ENCODE measurements around the gene CKLF. TPM values are rescaled to one million over a fixed set of nuclear protein-coding genes. Genes with fewer than 3 reads are reported as not detected.
"Not testable (repeated sequence)": the region's sequence is repeated elsewhere in the genome, so short reads cannot be mapped to it uniquely, and the experiment has no call there.

Gene CKLF
- total RNA-seq, 1 experiment from 2014 or later, result 47.9 TPM

DNA sequence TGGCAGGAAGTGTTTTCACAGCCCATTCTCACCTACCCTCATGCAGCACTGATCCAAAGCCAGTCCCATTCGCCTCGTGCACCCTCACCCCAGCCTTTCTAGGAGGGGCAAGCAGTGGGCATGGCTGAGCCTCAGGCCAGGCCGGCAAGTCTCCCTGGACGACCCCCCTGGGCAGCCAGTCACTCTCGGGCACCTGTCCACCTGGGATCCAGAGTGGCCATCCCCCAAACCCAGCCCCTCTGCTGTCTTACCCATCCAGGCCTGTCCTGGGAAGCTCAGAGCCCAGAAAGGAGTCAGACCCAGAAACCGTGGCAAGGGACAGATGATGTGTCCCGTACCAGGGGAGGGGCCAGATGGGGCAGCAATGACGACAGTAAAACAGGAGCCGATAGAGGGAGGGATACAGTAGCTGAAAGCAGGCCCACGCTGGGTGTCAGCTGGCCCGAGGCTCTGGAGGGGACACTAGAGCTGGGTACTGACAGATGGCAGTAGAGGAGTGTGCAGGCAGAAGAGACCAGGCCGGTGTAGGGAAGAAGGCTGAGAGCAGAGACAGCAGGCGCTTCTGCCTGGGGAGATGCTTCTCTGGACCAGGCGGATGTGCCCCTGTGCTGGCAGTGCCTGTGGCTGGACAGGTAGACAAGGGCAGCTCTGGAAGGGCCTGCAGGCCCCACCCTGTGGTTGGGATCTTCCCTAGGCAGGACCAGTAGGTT is 57.9 kb downstream of the CKLF start:
- H3K9me3 ChIP-seq (ENCODE audit: low read depth, low read length, poor library complexity, severe bottlenecking), result no peaks in the 10 kb centered on the region
- peaks cover 11% of the 10 kb centered on the region for H3K4me1 ChIP-seq (ENCODE audit: insufficient read depth, low read length, poor library complexity, severe bottlenecking)
- ChIA-PET POLR2A (ENCODE audit: low non-redundant PET) (no interaction called here), CTCF (interaction anchor here (0.6 kb wide), 1 partner anchor 77 kb away, joined by 3 read pairs; no protein-coding TSS in a partner anchor)
- H3K27ac ChIP-seq (ENCODE audit: low read depth, low read length, poor library complexity, severe bottlenecking), result no peak overlapping the region
- peaks cover 48% of the 10 kb centered on the region for H3K36me3 ChIP-seq (ENCODE audit: insufficient read depth, low read length, poor library complexity, severe bottlenecking)
- no peak overlapping the region for H3K4me3 ChIP-seq (ENCODE audit: low read depth, low read length, poor library complexity, severe bottlenecking)
- no peak for TF ChIP-seq EZH2 (IDR thresholded peaks at IDR 0.05; ENCODE audit: borderline replicate concordance, low read depth, low read length, poor library complexity, severe bottlenecking)
- TF ChIP-seq CTCF (conservative IDR thresholded peaks at IDR 0.05; ENCODE audit: low read depth, low read length), result no peak
- BruUV-seq (replicated peaks), result no TSS peak
- intact Hi-C loops (cut with micrococcal nuclease; ENCODE audit: unreplicated experiment), result no loop called here
- DNase-seq (ENCODE audit: low spot score), result no peak
- H3K27me3 ChIP-seq (replicated peaks; ENCODE audit: insufficient read depth, low read depth, low read length, poor library complexity), result no peaks in the 10 kb centered on the region

DNA sequence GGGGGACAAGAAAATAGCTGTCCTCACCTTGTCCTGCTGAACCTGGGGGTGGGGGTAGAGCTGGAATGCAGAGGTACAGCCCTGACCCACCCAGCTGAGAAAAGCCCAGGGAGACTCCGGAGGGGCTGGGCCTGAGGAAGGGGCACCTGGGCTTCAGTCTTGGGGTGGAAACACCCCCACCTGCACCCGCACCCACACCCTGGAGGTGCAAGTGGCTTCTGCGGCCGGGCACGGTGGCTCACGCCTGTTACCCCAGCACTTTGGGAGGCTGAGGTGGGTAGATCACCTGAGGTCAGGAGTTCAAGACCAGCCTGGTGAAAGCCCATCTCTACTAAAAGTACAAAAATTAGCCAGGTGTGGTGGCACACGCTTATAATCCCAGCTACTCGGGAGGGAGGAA is 59.5 kb downstream of the CKLF start:
- H3K4me3 ChIP-seq (ENCODE audit: low read depth, low read length, poor library complexity, severe bottlenecking); BruUV-seq (replicated peaks); H3K4me1 ChIP-seq (ENCODE audit: insufficient read depth, low read length, poor library complexity, severe bottlenecking); H3K27ac ChIP-seq (ENCODE audit: low read depth, low read length, poor library complexity, severe bottlenecking); DNase-seq (ENCODE audit: low spot score); H3K27me3 ChIP-seq (replicated peaks; ENCODE audit: insufficient read depth, low read depth, low read length, poor library complexity); intact Hi-C loops (cut with micrococcal nuclease; ENCODE audit: unreplicated experiment); H3K9me3 ChIP-seq (ENCODE audit: low read depth, low read length, poor library complexity, severe bottlenecking): not testable (repeated sequence)
- peaks cover 48% of the 10 kb centered on the region for H3K36me3 ChIP-seq (ENCODE audit: insufficient read depth, low read length, poor library complexity, severe bottlenecking)
- CTCF ChIA-PET, result interaction anchor here (0.6 kb wide), 1 partner anchor 135 kb away, joined by 5 read pairs; no protein-coding TSS in a partner anchor
- POLR2A ChIA-PET (ENCODE audit: low non-redundant PET), result interaction anchor here (0.7 kb wide), 1 partner anchor 35 kb away, joined by 5 read pairs; no protein-coding TSS in a partner anchor

GRCh38 chr16:66612422-66612821 is 60.0 kb downstream of the CKLF start:
- Histone ChIP-seq H3K4me3 (ENCODE audit: low read depth, low read length, poor library complexity, severe bottlenecking) (no peak overlapping the region), H3K4me1 (ENCODE audit: insufficient read depth, low read length, poor library complexity, severe bottlenecking) (no peaks in the 10 kb centered on the region), H3K27ac (ENCODE audit: low read depth, low read length, poor library complexity, severe bottlenecking) (no peak overlapping the region), H3K9me3 (ENCODE audit: low read depth, low read length, poor library complexity, severe bottlenecking) (no peaks in the 10 kb centered on the region), H3K36me3 (ENCODE audit: insufficient read depth, low read length, poor library complexity, severe bottlenecking) (peaks cover 48% of the 10 kb centered on the region), H3K27me3 (replicated peaks; ENCODE audit: insufficient read depth, low read depth, low read length, poor library complexity) (no peaks in the 10 kb centered on the region)
- intact Hi-C loops (cut with micrococcal nuclease; ENCODE audit: unreplicated experiment), result no loop called here
- no TSS peak for BruUV-seq (replicated peaks)
- POLR2A ChIA-PET (ENCODE audit: low non-redundant PET), result no interaction called here
- DNase-seq (ENCODE audit: low spot score), result no peak
- CTCF ChIA-PET, result no interaction called here
- no peak for TF ChIP-seq EZH2 (IDR thresholded peaks at IDR 0.05; ENCODE audit: borderline replicate concordance, low read depth, low read length, poor library complexity, severe bottlenecking)
- TF ChIP-seq CTCF (conservative IDR thresholded peaks at IDR 0.05; ENCODE audit: low read depth, low read length), result no peak

Measured in A673 (cell line).